SK-MEL-5 (cell line): ENCODE results near the gene ERBB4. TPM values are rescaled to one million over a fixed set of nuclear protein-coding genes. Genes with fewer than 3 reads are reported as not detected.

ENCODE experiments used
- DNase-seq: peaks from one replicate; pipeline ENCODE4 v3.0.0-alpha.2; 2016; ENCODE audit warnings: low read depth, low spot score
- in situ Hi-C: cut with HindIII; loops from 2 replicates; pipeline ENCODE4 v1.10.0; 2016; ENCODE audit warnings: low sequenced_read_pairs, high pct_unique_total_duplicates, low pct_unique_long_range_greater_than_20kb
- total RNA-seq: library from RNA; depleted of rRNA; stranded (reverse); fragments of >200 nt; shearing (Covaris generic); gene quantifications from 2 replicates; pipeline ENCODE4 v1.2.3, GENCODE V29; 2014

Gene ERBB4
- total RNA-seq, 1 experiment from 2014 or later: 0.32 TPM

GRCh38 chr2:212157012-212157411 is 381.6 kb downstream of the ERBB4 start:
- in situ Hi-C loops: loop anchor here (10.0 kb wide), 1 partner anchor 388 kb away; no protein-coding TSS in a partner anchor
- no peak for DNase-seq

- no peak for DNase-seq
Observed at GRCh38 chr2:212156088-212156487, 382.5 kb downstream of the ERBB4 start.

GRCh38 chr2:212154477-212154878 is 384.1 kb downstream of the ERBB4 start:
- DNase-seq: no peak
- in situ Hi-C loops: loop anchor here (10.0 kb wide), 1 partner anchor 390 kb away; no protein-coding TSS in a partner anchor

More at GRCh38 chr2:212156088-212156487, 382.5 kb downstream of the ERBB4 start:
- in situ Hi-C loops: loop anchor here (10.0 kb wide), 1 partner anchor 389 kb away; no protein-coding TSS in a partner anchor

- in situ Hi-C loops: loop anchor here (10.0 kb wide), 1 partner anchor 391 kb away; no protein-coding TSS in a partner anchor
- DNase-seq: no peak
Observed at GRCh38 chr2:212153923-212154322, 384.7 kb downstream of the ERBB4 start.

- DNase-seq: peak; percentile 25
Observed at GRCh38 chr2:212147921-212148513, 390.6 kb downstream of the ERBB4 start.

GRCh38 chr2:212146416-212146815 is 392.2 kb downstream of the ERBB4 start:
- in situ Hi-C loops: no loop called here
- no peak for DNase-seq

More at GRCh38 chr2:212147921-212148513, 390.6 kb downstream of the ERBB4 start:
- in situ Hi-C loops: no loop called here

- in situ Hi-C loops: no loop called here
- peak; percentile 2 for DNase-seq
Observed at GRCh38 chr2:212145121-212145520, 393.5 kb downstream of the ERBB4 start.

- no peak for DNase-seq
- in situ Hi-C loops: no loop called here
Observed at GRCh38 chr2:212142631-212143030, 396.0 kb downstream of the ERBB4 start.

- DNase-seq: no peak
- in situ Hi-C loops: no loop called here
Observed at GRCh38 chr2:212141499-212141898, 397.1 kb downstream of the ERBB4 start.

GRCh38 chr2:212136216-212136795 is 402.3 kb downstream of the ERBB4 start:
- in situ Hi-C loops: no loop called here

GRCh38 chr2:212135739-212136138 is 402.9 kb downstream of the ERBB4 start:
- no peak for DNase-seq
- in situ Hi-C loops: no loop called here

More at GRCh38 chr2:212136216-212136795, 402.3 kb downstream of the ERBB4 start:
- DNase-seq: no peak

GRCh38 chr2:212133337-212133736 is 405.3 kb downstream of the ERBB4 start:
- in situ Hi-C loops: no loop called here

GRCh38 chr2:212124598-212124997 is 414.0 kb downstream of the ERBB4 start:
- in situ Hi-C loops: no loop called here
- DNase-seq: no peak

More at GRCh38 chr2:212133337-212133736, 405.3 kb downstream of the ERBB4 start:
- DNase-seq: no peak

- in situ Hi-C loops: no loop called here
- no peak for DNase-seq
Observed at GRCh38 chr2:212119591-212119990, 419.0 kb downstream of the ERBB4 start.

GRCh38 chr2:212117926-212118325 is 420.7 kb downstream of the ERBB4 start:
- in situ Hi-C loops: no loop called here
- DNase-seq: no peak

GRCh38 chr2:212114489-212114888 is 424.1 kb downstream of the ERBB4 start:
- in situ Hi-C loops: no loop called here
- no peak for DNase-seq

GRCh38 chr2:212112401-212112800 is 426.2 kb downstream of the ERBB4 start:
- DNase-seq: no peak
- in situ Hi-C loops: no loop called here

- no peak for DNase-seq
- in situ Hi-C loops: no loop called here
Observed at GRCh38 chr2:212109792-212110680, 428.6 kb downstream of the ERBB4 start.
